Psoas muscle (tissue), 8 donors: ENCODE data around the gene IQSEC3. TPM values are rescaled to one million over a fixed set of nuclear protein-coding genes. Genes with fewer than 3 reads are reported as not detected.

ENCODE experiments used
- ATAC-seq, 4 donors: fragments of 200-7000 bp; cut with Tn5 transposase; one replicate each; pipeline ENCODE4 v1.9.1; 2020; ENCODE audit warnings: moderate library complexity in 3 of 4, mild to moderate bottlenecking in 2 of 4
- DNase-seq, 2 donors: peaks; one replicate each; pipeline ENCODE4 v3.0.0-alpha.2; 2020
- H3K27ac ChIP-seq: fragments of 200-600 bp; one replicate; pipeline ENCODE4 v1.8.0; 2022
- H3K27me3 ChIP-seq, 3 donors: fragments of 200-600 bp in 1 of 3; one replicate each; pipeline versions ENCODE4 v1.6.1 to v1.8.0; 2013 to 2022; ENCODE audit warnings: low read length in 2 of 3, mild to moderate bottlenecking in 2 of 3, moderate library complexity in 1 of 3; ENCODE audit not compliant: insufficient read depth in 3 of 3
- H3K36me3 ChIP-seq, 2 donors: fragments of 200-600 bp in 1 of 2; one replicate each; pipeline versions ENCODE4 v1.6.1 to v1.8.0; 2013 to 2022; ENCODE audit warnings: low read depth in 1 of 2, mild to moderate bottlenecking in 1 of 2, moderate library complexity in 1 of 2; ENCODE audit not compliant: insufficient read depth in 1 of 2
- H3K4me1 ChIP-seq: fragments of 200-600 bp; one replicate; pipeline ENCODE4 v1.8.0; 2022
- H3K4me3 ChIP-seq: fragments of 200-600 bp; one replicate; pipeline ENCODE4 v1.8.0; 2022; ENCODE audit warnings: mild to moderate bottlenecking
- H3K9me3 ChIP-seq: fragments of 200-600 bp; one replicate; pipeline ENCODE4 v1.8.0; 2022
- CTCF ChIP-seq: fragments of 200-600 bp; IDR thresholded peaks from one replicate; pipeline ENCODE4 v1.8.0; 2022; ENCODE audit warnings: antibody characterized with exemption
- WGBS, 3 donors: extraction: QIAGEN DNeasy Blood & Tissue Kit; methylation state at CpG; one replicate each; pipeline versions ENCODE4 v1.1.6 to v1.1.7; 2013; 5-methylcytosine and 5-hydroxymethylcytosine counted together
- intact Hi-C, 2 donors: fragments of 100-400 bp; cut with DNase I; formaldehyde crosslinking; loops; one replicate each; pipeline versions ENCODE4 v1.11.0 to v1.14.2; 2022
- polyA plus RNA-seq, 3 donors: library from polyadenylated mRNA; stranded (reverse); fragments of 200-250 nt; gene quantifications; one replicate each; pipeline ENCODE4 v1.2.3, GENCODE V29; 2013
- total RNA-seq, 4 donors: library from RNA; stranded (reverse); fragmentation: NEBNext Ultra II Directional in 2 of 4; extraction: Animal tissue kit (Norgen Biotek cat#: 25700) in 2 of 4; gene quantifications; one replicate each; pipeline versions ENCODE4 v1.2.1 to v1.2.4, GENCODE V29; 2021 to 2023
- donor health status: healthy with polysubstance abuse.
- donor health status: DM: no; HTN: no; CAD: no; lungs with moderate emphysema.
- donor health status: Bipolar disorder and iron deficiency.
- donor health status: healthy.
- donor health status: DM: yes; HTN: yes; CAD: no.
- donor health status: DM: no; HTN: no; CAD: no.
- donor health status: DM: no; HTN: no; CAD: no.
- donor health status: DM: yes; HTN: yes; CAD: no.

Gene IQSEC3
- total and polyA plus RNA-seq, 7 donors = 0.23 to 1.8 (median 0.58) TPM

- no peak for ATAC-seq
- no peak for TF ChIP-seq CTCF
Observed at GRCh38 chr12:170371-171225, 104.0 kb downstream of the IQSEC3 start.

GRCh38 chr12:171276-171675 lies 104.7 kb downstream of the IQSEC3 start:
- no peaks in the 10 kb centered on the region for H3K9me3 ChIP-seq
- no peak overlapping the region for H3K4me3 ChIP-seq
- TF ChIP-seq CTCF = no peak
- peaks cover 3% of the 10 kb centered on the region for H3K4me1 ChIP-seq
- ATAC-seq (no peak), DNase-seq (no peak)
- H3K27ac ChIP-seq = no peak overlapping the region
- H3K27me3 ChIP-seq = peaks cover 0 to 11% (median 5%) of the 10 kb centered on the region in 3 donors
- no peaks in the 10 kb centered on the region for H3K36me3 ChIP-seq
- 75 to 84% (median 80%) methylated on average over 10 of the region's 10 CpGs for WGBS, 3 donors
- intact Hi-C loops = no loop called here

More at GRCh38 chr12:170371-171225, 104.0 kb downstream of the IQSEC3 start:
- 72 to 78% (median 75%) methylated on average over 29 of the region's 29 CpGs for WGBS, 3 donors
- no peaks in the 10 kb centered on the region for H3K36me3 ChIP-seq
- intact Hi-C loops = no loop called here
- peaks cover 3% of the 10 kb centered on the region for H3K4me1 ChIP-seq
- no peak overlapping the region for H3K27ac ChIP-seq
- DNase-seq = no peak
- H3K27me3 ChIP-seq = peaks cover 0 to 15% (median 5%) of the 10 kb centered on the region in 3 donors
- no peak overlapping the region for H3K4me3 ChIP-seq
- no peaks in the 10 kb centered on the region for H3K9me3 ChIP-seq

DNA sequence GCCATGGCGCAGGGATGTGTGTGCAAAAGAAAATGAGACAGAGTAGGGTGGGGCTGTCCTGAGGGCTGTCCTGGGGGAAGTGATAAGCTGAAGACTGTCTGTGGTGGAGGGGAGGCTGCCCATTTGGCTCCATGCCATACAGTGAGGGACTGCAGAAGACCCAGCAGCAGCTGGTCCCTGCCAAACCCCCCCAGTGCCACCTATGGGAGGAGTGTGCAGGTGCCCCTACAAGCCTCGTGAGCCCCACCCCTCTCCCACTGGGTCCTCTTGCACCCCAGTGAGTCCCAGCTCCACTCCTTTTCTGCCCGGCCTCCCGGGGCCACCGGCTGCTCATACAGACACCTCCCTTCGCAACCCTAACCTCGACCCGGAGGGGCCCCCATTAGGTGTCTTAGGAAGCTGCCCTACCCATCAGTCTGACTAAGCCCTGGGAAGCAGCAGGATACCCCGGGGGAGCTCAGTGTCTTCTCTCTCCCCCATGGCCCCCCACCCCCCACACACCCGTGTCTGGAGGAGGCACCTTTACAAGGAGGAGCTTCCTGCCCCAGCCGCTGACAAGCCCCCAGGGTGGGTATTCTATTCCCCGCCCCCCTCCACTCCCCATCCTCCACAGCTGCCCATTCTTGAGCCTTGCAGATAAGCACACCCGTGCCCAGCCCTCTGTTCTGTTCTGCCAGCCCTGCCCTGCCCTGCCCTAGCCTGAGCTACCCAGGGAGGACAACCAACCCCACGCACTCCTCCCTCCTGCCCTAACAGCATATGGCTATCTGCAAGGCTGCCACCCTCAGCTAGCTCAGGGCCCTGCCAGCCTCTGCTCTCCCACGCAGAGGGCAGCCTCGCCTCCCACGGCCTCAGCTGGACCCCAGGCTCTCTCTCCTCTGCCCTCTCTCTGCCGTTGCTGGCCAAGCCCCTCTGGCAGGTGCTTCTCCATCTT lies 105.4 kb downstream of the IQSEC3 start:
- intact Hi-C loops = no loop called here
- ATAC-seq = no peak
- Histone ChIP-seq H3K27me3 (peaks cover 0 to 15% (median 5%) of the 10 kb centered on the region in 3 donors), H3K4me1 (peaks cover 3% of the 10 kb centered on the region), H3K27ac (no peak overlapping the region), H3K4me3 (no peak overlapping the region), H3K9me3 (no peaks in the 10 kb centered on the region), H3K36me3 (no peaks in the 10 kb centered on the region)
- no peak for TF ChIP-seq CTCF
- no peak for DNase-seq
- WGBS, 3 donors = 47 to 57% (median 50%) methylated on average over 15 to 18 of the region's 18 CpGs

- intact Hi-C loops = no loop called here
- no peak for TF ChIP-seq CTCF
- no peak for ATAC-seq
- Histone ChIP-seq H3K4me3 (no peak overlapping the region), H3K9me3 (no peaks in the 10 kb centered on the region), H3K4me1 (peaks cover 3% of the 10 kb centered on the region), H3K27me3 (peaks cover 0 to 20% (median 5%) of the 10 kb centered on the region in 3 donors), H3K27ac (no peak overlapping the region), H3K36me3 (no peaks in the 10 kb centered on the region)
- no peak for DNase-seq
- 67 to 77% (median 68%) methylated on average over 15 of the region's 15 CpGs for WGBS, 3 donors
Observed at GRCh38 chr12:172732-173161, 106.2 kb downstream of the IQSEC3 start.
